ENCODE results near the gene CERS3. TPM values are rescaled to one million over a fixed set of nuclear protein-coding genes. Genes with fewer than 3 reads are reported as not detected.
"Not testable (repeated sequence)": the region's sequence is repeated elsewhere in the genome, so short reads cannot be mapped to it uniquely, and the experiment has no call there.

CERS3 gene
- total RNA-seq, 1 donor from 2014 or later: 4.1 TPM

DNA sequence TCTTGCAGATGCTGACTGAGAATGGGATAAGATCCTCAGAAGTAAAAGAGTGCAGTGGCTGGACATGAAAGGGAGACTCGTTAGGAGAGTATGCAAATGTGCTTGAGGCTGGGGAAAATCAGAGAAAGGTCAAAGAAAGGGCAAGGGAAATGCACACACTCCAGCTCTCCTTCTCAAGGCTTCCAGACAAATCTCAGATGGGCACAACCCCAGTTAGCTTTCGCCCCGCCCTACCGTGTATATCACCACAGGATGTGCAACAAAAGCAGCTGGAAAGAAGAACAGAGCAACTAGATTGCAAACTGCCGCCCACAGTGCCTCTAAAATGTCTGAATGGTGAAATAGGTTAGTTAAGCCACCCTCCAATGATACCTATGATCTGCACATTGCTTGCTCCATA, 63.9 kb downstream of the CERS3 start:
- DNase-seq (ENCODE audit: low spot score): peak; percentile 59

DNA sequence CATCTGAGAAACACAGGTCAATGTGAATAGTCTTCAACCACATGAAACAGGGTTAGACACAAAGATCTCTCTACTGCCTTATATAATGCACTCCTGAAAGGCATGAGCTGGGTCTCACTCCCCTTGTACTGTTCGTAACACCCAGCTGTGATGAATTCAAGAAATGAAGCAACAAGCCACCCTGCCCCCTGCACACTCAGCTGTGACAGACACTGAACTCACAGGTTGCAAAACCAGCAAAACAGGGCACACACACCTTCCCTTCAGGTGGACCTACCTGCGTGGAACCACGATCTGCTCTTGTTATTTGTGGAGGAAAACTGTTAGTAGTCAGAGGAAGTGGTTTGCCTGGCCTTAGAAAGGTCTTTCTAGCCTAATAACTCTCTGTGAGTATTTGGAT, 64.5 kb downstream of the CERS3 start:
- peak; percentile 26 for DNase-seq (ENCODE audit: low spot score)

DNA sequence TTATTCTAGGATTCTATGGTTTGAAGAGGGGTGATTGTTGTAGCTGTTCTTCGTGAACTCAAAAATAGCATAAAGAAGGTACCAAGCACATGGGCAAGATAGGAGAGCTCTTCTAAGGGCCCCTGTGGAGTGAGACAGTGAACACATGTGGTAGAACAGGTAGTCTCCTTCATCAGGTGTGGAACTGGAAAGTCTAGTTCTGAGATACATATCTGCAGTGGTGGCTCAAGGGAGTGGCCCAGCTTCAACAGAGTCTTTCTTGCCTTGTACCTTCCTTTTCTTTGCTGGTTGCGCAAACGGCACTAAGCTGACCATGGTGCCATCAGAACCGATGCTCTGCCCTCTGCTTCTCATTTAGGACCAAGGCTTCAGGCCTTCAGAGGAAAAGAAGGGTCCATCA, 65.2 kb downstream of the CERS3 start:
- DNase-seq (ENCODE audit: low spot score): peak; percentile 35

DNA sequence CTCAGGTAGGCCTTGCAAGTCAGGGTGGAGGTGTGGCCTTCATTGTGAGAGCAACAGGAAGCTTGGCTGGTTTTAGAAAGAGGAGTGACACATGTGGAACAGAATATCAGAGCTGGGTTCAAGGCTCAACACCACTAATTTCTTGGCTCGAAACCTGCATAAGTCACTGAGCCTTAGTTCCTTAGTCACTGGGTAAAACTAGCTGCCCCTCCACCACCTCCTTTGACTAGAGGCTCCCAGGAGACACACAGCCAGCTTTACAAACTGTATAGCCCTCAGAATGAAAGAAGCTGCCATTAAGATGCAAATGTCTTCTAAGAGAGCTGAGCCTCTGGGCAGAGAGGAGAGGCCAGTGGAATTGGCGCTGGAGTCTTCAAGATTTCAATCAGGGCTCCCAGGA, 67.7 kb downstream of the CERS3 start:
- DNase-seq (ENCODE audit: low spot score): no peak

DNA sequence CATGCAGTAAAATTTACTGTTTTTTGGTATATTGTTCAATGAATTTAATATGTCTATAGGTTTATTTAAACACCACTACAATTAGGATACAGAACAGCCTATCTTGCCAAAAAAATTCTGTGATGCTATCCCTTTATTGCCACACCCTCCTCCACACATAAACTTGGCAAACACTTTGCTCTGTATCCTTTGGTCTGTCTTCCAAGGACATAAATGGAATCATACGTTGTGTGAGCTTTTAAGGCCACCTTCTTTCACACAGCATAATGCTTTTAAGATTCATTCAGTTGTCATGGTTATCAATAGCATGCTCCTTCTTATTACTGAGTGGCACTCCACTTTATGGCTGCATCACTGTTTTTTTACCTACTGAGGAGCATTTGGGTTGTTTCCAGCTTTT, 71.5 kb downstream of the CERS3 start:
- no peak for DNase-seq (ENCODE audit: low spot score)

DNA sequence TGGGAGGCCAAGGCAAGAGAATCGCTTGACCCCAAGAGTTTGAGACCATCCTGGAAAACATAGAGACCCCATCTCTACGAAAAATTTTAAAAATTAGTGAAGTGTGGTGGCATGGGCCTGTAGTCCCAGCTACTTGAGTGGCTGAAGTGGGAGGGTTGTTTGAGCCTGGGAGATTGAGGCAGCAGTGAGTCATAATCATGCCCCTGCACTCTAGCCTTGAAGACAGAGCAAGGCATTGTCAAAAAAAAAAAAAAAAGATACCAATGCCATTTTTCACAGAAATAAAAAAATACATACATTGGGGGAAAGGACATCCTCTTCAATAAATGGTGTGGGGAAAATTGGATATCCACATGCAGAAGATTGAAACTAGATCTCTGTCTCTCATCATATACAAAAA, 74.6 kb downstream of the CERS3 start:
- DNase-seq (ENCODE audit: low spot score): no peak

DNA sequence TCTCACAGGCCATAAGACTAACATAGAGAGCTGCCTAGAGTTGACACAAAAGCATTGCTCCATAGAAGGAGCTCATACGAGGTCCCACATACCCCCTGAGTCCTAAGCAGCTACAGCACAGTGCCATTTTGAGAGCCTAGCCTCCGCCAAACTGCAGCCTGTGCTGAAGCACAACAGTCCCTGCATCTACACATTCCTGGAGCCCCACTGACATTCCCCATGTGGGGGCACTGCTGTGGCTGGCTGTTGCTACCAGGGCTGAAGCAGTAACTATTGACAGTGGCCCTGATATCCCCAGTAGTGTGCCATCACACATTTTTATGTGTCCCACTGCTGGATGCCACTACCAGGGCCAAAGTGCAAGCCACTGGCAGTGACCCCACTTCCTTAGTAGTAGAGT, 80.3 kb downstream of the CERS3 start:
- no peak for DNase-seq (ENCODE audit: low spot score)

DNA sequence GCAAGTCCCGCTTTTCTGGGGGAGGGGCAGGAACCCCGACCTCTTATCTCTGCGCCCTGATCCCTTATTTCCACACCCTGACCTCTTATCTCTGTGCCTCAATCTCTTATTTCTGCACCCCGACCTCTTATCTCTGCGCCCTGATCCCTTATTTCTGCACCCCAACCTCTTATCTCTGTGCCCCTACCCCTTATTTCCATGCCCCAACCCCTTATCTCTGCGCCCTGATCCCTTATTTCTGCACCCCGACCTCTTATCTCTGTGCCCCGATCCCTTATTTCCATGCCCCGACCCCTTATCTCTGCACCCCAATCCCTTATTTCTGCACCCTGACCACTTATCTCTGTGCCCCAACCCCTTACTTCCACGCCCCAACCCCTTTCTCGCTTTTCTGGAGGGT, 87.7 kb downstream of the CERS3 start:
- not testable (repeated sequence) for DNase-seq (ENCODE audit: low spot score)

DNA sequence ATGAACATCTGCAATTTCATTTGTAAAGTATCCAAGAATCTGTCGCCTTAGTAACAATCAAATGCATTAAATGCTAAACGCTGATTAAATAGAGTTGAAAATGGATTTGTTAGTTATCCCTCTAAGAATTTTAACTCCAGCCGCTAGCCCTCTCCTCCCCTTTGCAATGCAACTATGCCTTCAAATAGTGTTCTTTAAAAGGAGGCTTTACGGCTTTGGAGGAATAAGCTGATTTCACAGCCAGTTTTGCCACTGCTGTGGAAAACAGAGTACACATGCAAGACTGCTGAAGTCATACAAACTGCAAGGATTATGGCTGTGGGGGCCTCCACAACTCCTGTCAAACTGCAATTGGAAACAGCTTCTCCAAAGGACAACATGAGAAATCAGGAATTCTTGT, 89.2 kb downstream of the CERS3 start:
- DNase-seq (ENCODE audit: low spot score): peak; percentile 93

DNA sequence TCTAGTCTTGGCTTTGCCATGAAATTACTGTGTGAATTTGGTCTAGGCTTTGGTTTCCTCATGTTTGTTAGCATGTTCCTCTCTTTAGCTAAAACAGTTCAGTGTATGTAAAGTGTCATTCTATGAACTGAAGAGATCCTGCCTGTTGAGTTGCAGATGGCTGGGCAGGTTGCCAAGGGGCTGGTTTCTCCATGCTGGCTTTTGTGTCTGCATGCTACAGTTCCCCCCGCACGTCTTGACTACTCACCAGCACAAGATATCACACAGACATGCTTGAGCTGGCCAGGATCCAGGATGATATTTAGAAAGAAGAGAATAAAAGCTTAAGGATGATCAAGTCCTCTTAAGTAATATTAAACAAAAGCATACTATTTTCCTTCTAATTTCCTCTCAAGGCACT, 90.2 kb downstream of the CERS3 start:
- DNase-seq (ENCODE audit: low spot score): peak; percentile 98

DNA sequence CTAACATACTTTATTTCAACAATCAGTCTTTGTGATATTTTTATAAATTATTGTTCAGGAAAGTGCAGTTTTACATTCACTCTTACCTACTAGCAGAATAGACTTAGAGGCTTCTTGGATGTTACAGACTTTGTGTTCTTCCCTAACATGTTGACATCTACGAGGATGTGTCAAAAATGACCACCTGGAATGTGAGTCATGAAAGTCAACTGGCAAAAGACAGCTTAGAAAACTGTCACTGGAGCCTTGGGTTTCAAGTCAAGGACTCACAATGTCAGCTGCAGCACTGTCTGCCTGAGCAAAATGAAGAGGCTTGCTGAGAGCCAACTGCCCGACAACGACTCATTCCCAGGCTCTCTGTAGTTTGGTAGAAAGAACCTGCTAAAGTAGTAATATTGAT, 91.5 kb downstream of the CERS3 start:
- no peak for DNase-seq (ENCODE audit: low spot score)

DNA sequence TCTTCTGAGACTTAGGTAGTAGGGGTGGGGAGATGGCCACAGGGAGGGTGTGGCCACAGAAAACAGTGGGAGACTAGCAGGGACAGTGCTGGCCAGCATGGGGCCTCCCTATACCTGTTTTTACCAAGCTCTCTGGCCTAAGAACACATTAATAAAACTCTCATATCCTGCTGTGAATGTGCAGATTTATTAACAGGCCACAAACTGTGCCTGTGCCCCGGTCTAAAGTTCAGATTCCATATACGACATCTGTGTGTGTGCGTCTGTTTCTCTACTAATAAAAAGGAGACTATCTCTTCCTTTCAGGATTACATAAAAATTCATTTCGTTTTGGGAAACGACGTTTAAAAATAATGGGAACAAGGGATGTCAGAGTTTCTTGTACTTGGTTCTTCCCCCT, 94.2 kb downstream of the CERS3 start:
- DNase-seq (ENCODE audit: low spot score): no peak

DNA sequence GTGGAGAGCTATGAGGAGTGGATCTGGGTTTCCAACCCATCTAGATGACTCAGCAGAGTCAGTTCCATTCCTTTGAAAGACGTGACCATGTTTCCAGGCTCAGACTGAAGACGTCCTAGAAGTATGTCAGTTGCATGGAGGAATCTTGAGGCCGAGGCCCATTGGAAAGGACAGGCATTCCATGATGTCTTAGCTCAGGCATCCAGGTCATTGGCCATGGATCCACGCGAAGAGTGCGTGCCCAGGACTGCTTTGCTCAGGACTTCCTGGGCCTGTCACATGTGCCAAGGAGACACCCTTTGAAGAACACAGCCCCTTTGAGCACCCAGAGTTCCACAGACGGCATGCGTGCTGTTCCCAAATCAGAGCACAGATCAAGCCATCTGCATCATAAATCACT, 94.7 kb downstream of the CERS3 start:
- DNase-seq (ENCODE audit: low spot score): no peak

DNA sequence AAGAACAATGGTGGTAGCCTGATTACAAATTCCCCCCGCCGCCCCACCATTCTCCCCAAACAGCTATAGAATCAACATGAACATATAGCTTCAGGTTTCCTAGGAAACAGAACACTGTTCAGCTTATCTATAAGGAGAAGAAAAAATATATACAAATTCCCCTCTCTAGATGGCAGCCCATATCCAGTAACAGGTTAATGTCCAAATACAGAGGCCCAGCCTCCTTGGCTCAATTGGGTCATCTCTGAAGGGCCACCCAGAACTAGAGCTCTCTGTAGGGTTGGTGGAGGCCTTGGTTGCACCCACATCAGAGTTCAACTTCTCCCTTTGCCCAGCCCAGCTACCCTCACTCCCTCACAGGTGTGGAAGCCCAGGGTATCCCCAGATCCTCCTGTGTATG, 95.4 kb downstream of the CERS3 start:
- no peak for DNase-seq (ENCODE audit: low spot score)

DNA sequence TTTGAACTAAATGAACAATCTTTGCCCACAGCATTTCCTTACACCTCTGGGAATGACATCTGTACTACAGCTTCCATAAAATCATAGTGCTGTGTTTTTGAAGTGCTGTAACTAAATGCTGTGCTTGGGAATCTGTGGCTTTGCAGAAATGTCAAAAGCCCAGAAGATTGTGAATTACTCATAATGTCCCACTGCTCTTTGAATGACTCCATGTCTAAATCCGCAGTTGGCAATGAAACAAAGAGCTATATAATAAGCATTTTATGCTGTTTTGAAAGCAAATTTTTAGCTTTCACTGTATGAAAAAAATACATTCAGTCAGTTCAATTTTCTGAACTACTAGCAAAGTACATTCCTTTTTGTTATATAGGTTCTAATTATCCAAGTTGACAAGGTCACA, 98.3 kb downstream of the CERS3 start:
- peak; percentile 93 for DNase-seq (ENCODE audit: low spot score)

DNA sequence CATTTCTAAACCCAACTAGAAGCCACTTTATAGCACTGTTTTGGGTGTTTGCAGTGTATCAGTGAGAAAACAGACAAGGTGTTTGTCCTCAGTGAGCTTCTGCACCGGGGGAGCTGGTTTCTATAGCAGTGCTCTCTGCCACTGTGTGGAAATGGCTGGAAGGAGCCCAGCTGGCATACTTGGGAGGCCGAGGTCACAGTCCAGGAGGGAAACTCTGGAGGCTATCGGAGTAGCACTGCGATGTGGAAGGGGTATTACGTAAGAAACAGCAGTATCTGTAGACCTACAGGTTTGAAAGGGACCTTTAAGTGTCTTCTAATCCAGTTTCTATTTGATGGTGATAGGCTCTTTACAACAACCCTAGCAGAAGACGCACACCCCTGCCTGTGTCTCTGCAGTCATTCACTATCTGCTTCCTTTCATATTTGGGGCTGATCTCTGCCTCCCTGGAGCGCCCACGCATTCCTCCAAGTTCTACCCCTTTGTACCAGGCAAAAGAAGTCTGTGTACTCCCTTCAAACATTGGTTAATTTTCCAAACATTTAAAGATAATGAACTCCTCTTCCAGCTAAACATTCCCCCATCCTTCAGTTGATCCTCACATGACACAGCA, 99.5 kb downstream of the CERS3 start:
- peak; percentile 50 for DNase-seq (ENCODE audit: low spot score)

DNA sequence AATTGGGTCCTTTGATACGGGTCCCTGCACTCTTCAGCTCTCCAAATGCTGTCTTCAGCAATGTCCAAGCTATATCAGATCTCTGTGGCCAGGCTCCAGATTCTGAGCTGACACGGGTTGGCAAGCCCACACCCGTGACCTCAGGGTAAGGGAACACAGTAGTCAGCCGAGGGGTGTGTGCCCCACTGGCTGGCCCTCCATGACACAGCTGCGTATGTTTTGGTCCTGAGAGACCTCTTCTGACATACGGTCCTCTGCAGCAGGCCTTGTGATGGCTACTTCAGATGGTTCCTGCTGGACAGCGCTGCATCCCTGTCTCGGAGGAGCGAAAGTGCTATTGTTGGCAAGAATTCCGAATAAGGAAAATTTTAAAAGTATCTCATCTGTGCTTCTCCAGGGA, 101.8 kb downstream of the CERS3 start:
- no peak for DNase-seq (ENCODE audit: low spot score)

DNA sequence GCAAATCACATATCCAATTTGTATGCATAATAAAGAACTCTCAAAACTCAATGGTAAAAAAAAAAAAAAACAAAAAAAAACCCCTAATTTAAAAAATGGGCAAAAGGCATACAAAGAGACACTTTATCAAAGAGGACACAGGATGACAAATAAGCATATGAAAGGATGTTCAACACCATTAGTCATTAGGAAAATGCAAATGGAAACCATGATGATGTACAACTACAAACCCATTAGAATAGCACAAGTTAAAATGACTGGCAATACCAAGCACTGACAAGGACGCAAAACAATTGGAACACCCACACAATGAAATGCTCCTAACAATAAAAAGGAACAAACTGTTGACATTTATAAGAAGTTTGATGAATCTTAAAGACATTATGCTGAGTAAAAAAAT, 123.6 kb downstream of the CERS3 start:
- no peak for DNase-seq (ENCODE audit: low spot score)

DNA sequence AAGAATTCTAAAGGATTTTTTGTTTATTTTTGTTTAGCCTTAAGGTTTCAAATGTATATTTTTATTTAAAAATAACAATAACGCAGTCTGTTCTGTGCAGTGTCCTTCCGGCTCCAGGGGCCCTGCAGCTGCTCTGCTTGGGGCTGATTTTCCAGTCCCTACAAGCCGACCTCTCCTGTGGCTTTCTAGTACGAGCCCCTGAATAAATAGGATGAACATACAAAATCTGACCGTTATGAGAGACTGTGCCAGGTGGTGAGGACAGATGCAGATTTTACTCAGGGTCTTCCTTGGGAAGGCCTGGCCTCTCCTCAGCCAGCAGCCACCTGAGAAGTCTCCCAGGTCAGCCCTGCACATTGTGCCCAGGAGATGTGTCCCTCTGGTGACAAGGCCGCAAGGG, 127.8 kb downstream of the CERS3 start:
- DNase-seq (ENCODE audit: low spot score): no peak

DNA sequence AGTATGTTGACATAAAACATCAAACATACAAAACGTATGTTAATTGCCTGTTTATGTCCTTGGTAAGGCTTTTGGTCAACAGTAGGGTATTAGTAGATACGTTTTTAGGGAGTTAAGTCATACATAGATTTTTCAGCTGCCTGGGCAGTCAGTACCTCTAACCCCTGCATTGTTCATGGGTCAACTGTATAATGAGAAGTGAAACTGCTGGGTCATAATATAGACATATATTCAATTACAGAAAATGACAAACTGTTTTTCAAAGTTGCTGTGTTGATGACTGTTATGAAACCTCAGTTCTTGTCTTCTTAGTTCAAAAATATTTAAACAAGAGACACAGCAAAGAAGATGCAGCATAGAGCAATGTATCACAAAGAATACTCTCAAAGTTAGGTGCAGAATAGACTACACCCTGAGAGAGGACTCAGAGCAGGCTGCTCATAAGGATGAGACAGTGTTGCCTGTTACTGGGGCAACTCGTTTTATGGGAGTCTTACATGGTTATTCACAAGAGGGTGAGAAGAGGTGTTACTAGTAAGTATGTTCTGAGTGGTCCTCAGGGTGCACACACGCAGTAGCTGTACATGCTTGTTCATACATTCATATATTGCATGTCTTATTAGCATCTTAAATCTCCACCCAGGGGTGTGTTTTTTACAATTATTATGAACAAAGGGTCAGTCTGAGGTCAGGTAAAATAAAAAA, 133.9 kb downstream of the CERS3 start:
- DNase-seq (ENCODE audit: low spot score): no peak

DNA sequence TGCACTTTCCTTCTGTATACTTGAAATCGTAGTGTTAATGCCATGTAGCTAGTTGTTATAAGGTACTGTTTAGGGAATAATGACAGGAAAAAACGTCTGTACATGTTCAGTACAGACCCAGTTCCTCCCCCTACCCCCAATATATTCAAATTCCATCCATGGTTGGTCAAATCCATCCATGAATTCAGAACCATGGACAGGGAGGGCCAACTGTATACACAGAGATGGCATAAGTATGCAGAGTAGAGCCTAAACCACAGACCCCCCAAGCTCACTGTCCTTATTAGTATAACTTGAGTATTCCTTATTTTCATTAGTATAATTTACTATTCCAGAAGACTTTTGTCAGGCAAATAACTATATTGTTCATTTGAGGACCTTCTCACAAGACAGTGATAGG, 135.7 kb downstream of the CERS3 start:
- no peak for DNase-seq (ENCODE audit: low spot score)

DNA sequence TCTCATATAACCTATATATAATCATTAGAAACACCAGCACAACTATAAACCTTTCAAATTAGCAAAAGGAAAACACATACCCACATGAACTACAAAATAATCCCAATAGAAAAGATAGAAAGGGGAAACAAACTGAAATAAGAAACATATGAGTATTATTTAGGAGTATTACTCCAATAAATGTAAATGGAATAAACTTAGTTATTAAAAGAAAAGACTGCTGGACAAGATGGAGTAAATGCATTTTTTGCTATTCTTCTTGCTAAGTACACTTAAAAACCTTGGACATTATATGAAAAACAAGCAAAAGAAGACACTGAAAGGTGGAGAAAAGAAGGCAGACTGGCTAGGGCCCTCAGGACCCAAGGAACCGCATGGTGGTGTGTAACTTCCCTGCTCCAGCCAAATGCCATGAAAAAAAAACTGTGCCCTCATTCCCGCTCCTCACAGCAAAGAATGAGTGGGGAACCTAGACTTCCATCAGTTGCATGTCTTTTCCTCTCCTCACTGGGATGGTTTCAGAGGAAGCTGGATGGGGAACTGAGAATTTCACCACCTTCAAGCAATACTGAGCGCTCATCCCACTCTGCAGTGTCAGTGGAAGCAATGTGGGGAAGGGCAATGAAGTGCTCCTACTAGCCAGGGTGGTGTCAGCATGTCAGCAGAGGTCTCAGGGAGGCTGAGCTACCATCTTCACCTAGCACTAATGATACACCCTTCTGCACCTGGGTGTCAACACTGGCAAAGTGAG, 143.3 kb downstream of the CERS3 start:
- DNase-seq (ENCODE audit: low spot score): no peak

DNA sequence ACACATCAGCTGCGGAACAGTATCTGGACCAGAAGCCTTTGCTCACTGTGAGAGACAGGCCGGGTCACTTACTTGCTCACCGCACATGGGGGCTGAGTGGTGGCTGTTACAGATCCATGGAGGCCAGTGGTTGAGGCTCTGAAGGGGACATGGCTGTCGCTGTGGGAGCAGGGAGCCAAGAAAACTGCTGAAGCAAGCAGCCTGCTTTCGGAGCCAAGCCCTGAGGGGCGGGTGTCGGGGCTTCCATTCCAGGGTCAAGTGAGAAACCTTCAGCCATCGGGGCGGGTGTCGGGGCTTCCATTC, 144.7 kb downstream of the CERS3 start:
- no peak for DNase-seq (ENCODE audit: low spot score)
